Measurements from ENCODE around the gene EIF2D. TPM values are rescaled to one million over a fixed set of nuclear protein-coding genes. Genes with fewer than 3 reads are reported as not detected.

The EIF2D gene
- total RNA-seq, 1 experiment from 2014 or later: 110 TPM

DNA sequence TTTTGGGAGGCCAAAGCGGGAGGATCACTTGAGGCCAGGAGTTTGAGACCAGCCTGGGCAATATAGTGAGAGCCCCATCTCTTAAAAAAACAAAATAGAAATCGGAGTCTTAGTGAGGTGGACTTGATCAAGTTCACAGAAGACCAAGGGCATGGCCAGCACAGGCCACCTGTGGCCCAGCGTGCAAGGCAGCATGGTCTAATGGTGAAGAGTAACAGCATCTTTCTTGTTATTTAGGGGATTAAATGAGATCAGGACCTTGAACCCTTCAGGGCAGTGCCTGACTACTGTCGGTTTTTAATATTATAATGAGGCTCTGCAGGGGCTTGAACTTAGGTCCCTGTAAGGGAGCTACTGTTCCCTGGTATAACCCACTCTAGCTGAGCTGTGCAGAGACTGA, 38.5 kb downstream of the EIF2D start:
- Histone ChIP-seq H3K9ac (ENCODE audit: low read length) (no peak overlapping the region), H3K9me3 (ENCODE audit: low read length) (no peaks in the 10 kb centered on the region), H3F3A (ENCODE audit: low read length, unreplicated experiment) (no peaks in the 10 kb centered on the region), H2AFZ (ENCODE audit: low read length) (no peak overlapping the region), H3K4me3 (ENCODE audit: low read length) (no peak overlapping the region), H4K20me1 (ENCODE audit: low read length) (no peaks in the 10 kb centered on the region), H3K27me3 (ENCODE audit: low read length) (no peaks in the 10 kb centered on the region), H3K36me3 (ENCODE audit: low read depth, low read length) (no peaks in the 10 kb centered on the region), H3K9me2 (replicated peaks; ENCODE audit: low read length) (no peaks in the 10 kb centered on the region), H3K27ac (ENCODE audit: low read length) (no peak overlapping the region), H3K4me2 (ENCODE audit: low read length) (no peak overlapping the region), H3K4me1 (ENCODE audit: insufficient read depth, low read length) (peaks cover 8% of the 10 kb centered on the region), H3K79me2 (ENCODE audit: low read length) (no peaks in the 10 kb centered on the region)
- POLR2A ChIA-PET (ENCODE audit: unreplicated experiment): interaction anchor here (0.5 to 0.7 kb wide), 2 partner anchors 12 to 83 kb away, joined by 3 read pairs; no protein-coding TSS in a partner anchor
- intact Hi-C loops (cut with micrococcal nuclease): no loop called here
- DNase-seq (no peak), ATAC-seq (no peak)
- no TSS peak for BruUV-seq (replicated peaks)
- CTCF ChIA-PET: no interaction called here
- no peak for TF ChIP-seq EZH2 (IDR thresholded peaks at IDR 0.05; ENCODE audit: low read length, unreplicated experiment)
- no peak for TF ChIP-seq EZH2phosphoT487 (IDR thresholded peaks at IDR 0.05; ENCODE audit: borderline replicate concordance, low read length)
- TF ChIP-seq, protein P1, sequence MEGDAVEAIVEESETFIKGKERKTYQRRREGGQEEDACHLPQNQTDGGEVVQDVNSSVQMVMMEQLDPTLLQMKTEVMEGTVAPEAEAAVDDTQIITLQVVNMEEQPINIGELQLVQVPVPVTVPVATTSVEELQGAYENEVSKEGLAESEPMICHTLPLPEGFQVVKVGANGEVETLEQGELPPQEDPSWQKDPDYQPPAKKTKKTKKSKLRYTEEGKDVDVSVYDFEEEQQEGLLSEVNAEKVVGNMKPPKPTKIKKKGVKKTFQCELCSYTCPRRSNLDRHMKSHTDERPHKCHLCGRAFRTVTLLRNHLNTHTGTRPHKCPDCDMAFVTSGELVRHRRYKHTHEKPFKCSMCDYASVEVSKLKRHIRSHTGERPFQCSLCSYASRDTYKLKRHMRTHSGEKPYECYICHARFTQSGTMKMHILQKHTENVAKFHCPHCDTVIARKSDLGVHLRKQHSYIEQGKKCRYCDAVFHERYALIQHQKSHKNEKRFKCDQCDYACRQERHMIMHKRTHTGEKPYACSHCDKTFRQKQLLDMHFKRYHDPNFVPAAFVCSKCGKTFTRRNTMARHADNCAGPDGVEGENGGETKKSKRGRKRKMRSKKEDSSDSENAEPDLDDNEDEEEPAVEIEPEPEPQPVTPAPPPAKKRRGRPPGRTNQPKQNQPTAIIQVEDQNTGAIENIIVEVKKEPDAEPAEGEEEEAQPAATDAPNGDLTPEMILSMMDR (conservative IDR thresholded peaks at IDR 0.05; ENCODE audit: low read depth, low read length): no peak

- no peaks in the 10 kb centered on the region for H4K20me1 ChIP-seq (ENCODE audit: low read length)
- H3K4me3 ChIP-seq (ENCODE audit: low read length): no peak overlapping the region
- DNase-seq (no peak), ATAC-seq (no peak)
- H3K36me3 ChIP-seq (ENCODE audit: low read depth, low read length): no peaks in the 10 kb centered on the region
- no TSS peak for BruUV-seq (replicated peaks)
- no peak overlapping the region for H3K27ac ChIP-seq (ENCODE audit: low read length)
- peaks cover 4% of the 10 kb centered on the region for H3K4me1 ChIP-seq (ENCODE audit: insufficient read depth, low read length)
- H2AFZ ChIP-seq (ENCODE audit: low read length): no peak overlapping the region
- POLR2A ChIA-PET (ENCODE audit: unreplicated experiment): interaction anchor here (0.7 kb wide), 1 partner anchor 13 kb away, joined by 3 read pairs; no protein-coding TSS in a partner anchor
- no peak overlapping the region for H3K9ac ChIP-seq (ENCODE audit: low read length)
- CTCF ChIA-PET: no interaction called here
- TF ChIP-seq EZH2phosphoT487 (IDR thresholded peaks at IDR 0.05; ENCODE audit: borderline replicate concordance, low read length) (no peak), EZH2 (IDR thresholded peaks at IDR 0.05; ENCODE audit: low read length, unreplicated experiment) (no peak)
- TF ChIP-seq, protein P1 (conservative IDR thresholded peaks at IDR 0.05; ENCODE audit: low read depth, low read length): no peak
- no peaks in the 10 kb centered on the region for H3F3A ChIP-seq (ENCODE audit: low read length, unreplicated experiment)
- H3K4me2 ChIP-seq (ENCODE audit: low read length): no peak overlapping the region
- no peaks in the 10 kb centered on the region for H3K27me3 ChIP-seq (ENCODE audit: low read length)
- H3K9me3 ChIP-seq (ENCODE audit: low read length): no peaks in the 10 kb centered on the region
- no peaks in the 10 kb centered on the region for H3K79me2 ChIP-seq (ENCODE audit: low read length)
- intact Hi-C loops (cut with micrococcal nuclease): no loop called here
- no peaks in the 10 kb centered on the region for H3K9me2 ChIP-seq (replicated peaks; ENCODE audit: low read length)
Observed at GRCh38 chr1:206573319-206573718, 38.9 kb downstream of the EIF2D start.

DNA sequence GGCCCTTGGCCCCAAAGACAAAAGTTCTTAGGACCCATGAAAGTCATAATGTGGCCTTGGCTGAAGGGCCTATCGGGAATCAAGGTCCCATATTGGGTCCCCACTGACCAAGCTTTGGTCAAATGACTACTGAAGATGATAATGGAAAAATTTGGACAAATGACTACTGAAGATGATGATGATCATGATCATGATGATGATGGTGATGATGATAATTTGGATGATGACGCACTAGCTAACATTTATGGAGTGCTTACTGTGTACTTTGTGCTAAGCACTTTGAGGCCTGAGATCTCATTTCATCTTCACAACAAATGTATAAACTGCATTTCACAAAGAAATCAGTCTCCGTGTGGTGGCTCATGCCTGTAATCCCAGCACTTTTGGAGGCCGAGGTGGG, 39.4 kb downstream of the EIF2D start:
- Histone ChIP-seq H3K9me3 (ENCODE audit: low read length) (no peaks in the 10 kb centered on the region), H3K36me3 (ENCODE audit: low read depth, low read length) (no peaks in the 10 kb centered on the region), H3K4me3 (ENCODE audit: low read length) (no peak overlapping the region), H3K27me3 (ENCODE audit: low read length) (no peaks in the 10 kb centered on the region), H2AFZ (ENCODE audit: low read length) (no peak overlapping the region), H3K9ac (ENCODE audit: low read length) (no peak overlapping the region), H3K4me1 (ENCODE audit: insufficient read depth, low read length) (no peaks in the 10 kb centered on the region), H3F3A (ENCODE audit: low read length, unreplicated experiment) (no peaks in the 10 kb centered on the region), H3K9me2 (replicated peaks; ENCODE audit: low read length) (no peaks in the 10 kb centered on the region), H3K79me2 (ENCODE audit: low read length) (no peaks in the 10 kb centered on the region), H4K20me1 (ENCODE audit: low read length) (no peaks in the 10 kb centered on the region), H3K4me2 (ENCODE audit: low read length) (no peak overlapping the region), H3K27ac (ENCODE audit: low read length) (no peak overlapping the region)
- no TSS peak for BruUV-seq (replicated peaks)
- POLR2A ChIA-PET (ENCODE audit: unreplicated experiment): no interaction called here
- TF ChIP-seq, protein P1 (conservative IDR thresholded peaks at IDR 0.05; ENCODE audit: low read depth, low read length): no peak
- TF ChIP-seq EZH2phosphoT487 (IDR thresholded peaks at IDR 0.05; ENCODE audit: borderline replicate concordance, low read length): no peak
- no peak for TF ChIP-seq EZH2 (IDR thresholded peaks at IDR 0.05; ENCODE audit: low read length, unreplicated experiment)
- no peak for DNase-seq
- ATAC-seq: no peak
- CTCF ChIA-PET: no interaction called here
- intact Hi-C loops (cut with micrococcal nuclease): no loop called here

Data from PC-3 (cell line).